NOMO-1 treated with dmso at 0.1 percent for 144 hours (cell line): Measurements from ENCODE around the gene MAPK8IP2.

ENCODE experiments used
- DNase-seq: peaks from one replicate; lab custom pipeline; 2025; ENCODE audit not compliant: unreplicated experiment; lab: John Stamatoyannopoulos, UW

MAPK8IP2 gene

DNA sequence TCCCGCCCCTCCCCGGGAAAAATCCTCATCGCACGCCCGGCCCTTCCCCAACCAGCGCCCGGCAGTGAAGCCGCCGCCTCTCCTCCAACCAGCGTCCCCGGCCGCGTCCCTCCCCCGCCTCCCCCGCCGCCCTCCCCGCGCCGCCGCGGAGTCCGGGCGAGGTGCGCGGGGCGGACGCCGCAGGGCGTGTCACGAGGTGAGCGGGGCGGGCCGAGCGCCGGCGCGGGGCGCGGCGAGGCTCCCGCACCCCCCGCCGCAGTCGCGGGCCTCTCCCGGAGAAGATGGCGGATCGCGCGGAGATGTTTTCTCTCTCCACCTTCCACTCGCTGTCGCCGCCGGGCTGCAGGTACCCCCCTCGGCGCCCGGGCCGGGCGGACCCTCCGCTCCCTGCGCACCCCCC, at the start of gene MAPK8IP2:
TSS of gene MAPK8IP2 (plus strand) at position 256 of the 400 bp plus-strand sequence. CDS start at position 282, 26 bp downstream.
- no peak for DNase-seq

DNA sequence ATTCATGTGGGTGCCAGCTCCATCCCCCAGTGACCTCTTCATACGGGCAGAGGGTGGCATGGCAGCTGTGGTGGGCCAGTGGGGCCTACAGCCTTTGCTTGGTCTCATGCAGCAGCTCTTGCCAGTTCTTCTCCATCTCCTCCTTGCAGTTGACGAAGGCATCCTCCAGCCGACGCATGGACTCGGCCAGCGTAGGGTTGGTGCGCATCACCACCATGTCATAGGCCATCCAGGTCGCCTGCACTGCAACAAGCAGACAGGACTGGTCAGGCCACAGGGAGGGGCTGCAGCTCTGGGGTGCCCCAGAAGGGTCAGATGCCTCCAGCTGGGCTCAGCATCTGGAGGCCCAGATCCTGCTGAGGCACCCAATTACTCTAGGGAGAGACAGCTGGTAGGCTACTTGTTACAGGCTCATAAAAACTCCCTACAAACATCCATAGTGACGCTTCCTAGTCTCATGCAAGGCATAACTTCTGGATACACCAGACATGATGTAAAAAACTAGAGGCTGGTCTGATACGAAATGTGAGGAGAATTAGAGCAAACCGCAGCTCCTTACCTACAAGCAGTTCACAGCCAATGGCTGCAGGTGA, 49.3 kb upstream of the MAPK8IP2 start:
- no peak for DNase-seq

DNA sequence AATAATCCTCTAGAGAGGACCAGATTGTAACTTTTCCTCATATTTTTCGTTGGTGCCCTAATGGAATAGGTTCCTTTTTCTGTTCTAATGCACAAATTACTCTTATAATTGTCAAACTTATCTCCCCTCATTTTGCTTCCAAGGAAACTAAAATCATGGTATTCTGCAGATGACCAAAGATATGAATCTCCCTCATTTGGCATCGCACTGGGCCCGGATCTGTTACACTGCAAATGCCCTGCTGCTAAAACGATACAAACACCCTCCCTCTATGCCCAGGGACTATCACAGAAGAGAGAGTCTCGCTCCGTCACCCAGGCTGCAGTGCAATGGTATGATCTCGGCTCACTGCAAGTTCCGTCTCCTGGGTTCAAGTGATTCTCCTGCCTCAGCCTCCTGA, 47.3 kb upstream of the MAPK8IP2 start:
- no peak for DNase-seq

DNA sequence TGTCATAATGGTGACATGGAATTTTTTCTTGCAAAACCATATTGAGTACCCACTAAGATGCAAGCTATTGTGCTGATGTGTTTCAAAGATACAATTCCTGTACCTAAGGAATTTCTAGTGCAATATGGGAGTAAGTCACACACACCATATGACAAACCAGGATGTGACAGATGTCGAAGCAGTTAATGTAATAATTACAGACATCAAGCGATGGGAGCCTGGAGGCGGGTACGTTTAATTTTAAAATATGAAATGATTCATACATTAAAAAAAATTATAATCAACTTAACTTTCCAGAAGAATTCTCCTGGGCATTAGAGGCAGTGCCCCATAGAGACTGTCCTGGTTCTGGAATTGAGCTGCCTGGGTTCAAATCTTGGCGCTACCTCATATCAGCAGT, 43.9 kb upstream of the MAPK8IP2 start:
- DNase-seq: no peak

DNA sequence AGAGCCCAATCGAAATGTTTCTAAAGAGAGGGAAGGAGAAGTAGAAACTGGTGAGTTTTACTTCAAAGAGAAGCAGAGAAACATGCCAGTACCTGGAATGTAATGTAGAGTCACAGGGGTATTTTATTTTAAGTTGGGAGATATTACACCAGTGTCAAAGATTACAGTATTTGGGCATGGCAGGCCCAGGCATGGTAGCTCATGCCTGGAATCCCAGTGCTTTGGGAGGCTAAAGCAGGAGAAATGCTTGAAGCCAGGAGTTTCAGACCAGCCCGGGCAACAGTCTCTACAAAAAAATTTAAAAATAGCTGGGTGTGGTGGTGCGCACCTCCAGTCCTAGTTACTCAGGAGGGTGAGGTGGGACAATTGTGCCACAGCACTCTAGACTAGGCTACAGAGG, 40.6 kb upstream of the MAPK8IP2 start:
- no peak for DNase-seq

DNA sequence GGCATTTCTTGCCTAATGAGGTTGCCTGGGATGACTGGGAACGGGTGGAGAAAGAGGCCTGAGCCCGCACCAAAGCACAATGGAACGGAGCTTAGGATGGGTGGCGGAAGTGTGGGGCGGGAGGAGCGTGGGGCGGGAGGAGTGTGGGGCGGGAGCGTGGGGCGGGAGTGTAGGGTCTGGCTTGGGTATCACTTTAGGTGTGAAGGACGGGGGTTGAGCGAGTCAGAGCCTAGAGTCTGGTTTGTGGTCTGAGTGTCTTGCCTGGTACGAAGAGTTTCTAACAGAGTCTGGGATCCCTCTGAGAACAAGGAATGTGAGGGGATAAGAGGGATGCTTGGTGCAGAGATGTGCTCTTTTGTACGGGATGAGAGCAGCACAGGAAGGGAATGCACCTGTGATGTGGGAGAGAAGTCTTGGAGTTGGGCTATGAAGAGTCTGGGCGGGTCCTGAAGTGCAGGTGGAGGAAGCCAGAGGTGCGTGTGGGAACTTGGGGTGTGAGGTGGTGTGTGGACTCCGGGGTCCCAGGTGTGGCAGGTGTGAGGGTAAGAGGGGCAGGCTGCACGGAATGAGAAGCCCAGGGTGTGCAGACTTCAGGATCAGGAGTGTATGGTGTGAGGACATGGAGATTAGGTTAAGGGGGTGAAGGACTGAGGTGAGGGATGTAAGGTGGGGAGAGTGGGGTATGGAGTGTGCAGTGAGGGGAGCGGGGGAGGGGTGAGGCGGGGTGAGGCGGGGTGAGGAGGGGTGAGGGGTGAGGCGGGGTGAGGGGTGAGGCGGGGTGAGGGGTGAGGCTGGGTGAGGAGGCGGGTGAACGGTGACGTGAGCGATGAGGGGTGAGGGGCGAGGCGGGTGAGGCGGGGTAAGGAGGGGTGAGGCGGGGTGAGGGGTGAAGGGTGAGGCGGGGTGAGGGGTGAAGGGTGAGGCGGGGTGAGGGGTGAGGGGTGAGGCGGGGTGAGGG, 38.9 kb upstream of the MAPK8IP2 start:
- no peak for DNase-seq

DNA sequence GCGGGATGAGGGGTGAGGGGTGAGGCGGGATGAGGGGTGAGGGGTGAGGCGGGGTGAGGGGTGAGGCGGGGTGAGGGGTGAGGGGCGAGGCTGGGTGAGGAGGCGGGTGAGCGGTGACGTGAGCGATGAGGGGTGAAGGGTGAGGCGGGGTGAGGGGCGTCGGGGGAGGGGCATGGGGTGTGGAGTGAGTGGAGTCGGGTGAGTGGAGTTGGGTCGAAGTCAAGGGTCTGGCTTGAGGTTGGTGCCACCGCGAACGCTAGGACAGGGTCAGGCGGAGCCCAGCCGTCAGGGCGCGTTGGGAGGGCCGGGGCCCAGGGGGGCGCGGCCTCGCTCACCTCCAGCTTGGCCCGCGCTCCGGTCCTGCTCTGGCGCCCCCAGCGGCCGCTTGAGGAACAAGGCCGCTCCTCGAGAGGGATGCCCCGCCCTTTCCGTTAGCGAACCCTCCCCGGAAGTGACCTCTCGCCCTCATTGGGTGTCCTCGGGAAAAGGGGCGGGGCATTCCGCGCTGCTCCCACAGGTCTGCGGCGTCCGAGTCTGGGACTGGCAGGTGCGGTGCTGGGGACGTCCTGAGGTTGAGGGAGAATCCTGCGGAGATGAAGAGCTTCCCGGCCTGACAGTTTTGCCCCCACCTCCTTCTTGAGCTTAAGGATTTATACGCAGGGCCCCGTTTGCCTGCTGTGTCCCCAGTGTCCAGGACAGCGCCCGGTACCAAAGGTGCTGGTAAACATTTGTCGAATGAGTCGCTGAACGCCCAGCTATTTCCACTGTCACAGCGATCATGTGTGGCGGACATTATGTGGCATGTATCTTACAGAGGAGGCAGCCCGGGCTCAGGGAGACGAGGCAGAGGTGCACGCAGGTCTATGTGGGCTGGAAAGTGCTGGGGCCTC, 37.8 kb upstream of the MAPK8IP2 start, which contains the start of gene SYCE3:
TSS of gene SYCE3 (minus strand) at position 397 of the 890 bp plus-strand sequence. CDS start 6,514 bp downstream, outside the sequence.
- peak; percentile 93 for DNase-seq

DNA sequence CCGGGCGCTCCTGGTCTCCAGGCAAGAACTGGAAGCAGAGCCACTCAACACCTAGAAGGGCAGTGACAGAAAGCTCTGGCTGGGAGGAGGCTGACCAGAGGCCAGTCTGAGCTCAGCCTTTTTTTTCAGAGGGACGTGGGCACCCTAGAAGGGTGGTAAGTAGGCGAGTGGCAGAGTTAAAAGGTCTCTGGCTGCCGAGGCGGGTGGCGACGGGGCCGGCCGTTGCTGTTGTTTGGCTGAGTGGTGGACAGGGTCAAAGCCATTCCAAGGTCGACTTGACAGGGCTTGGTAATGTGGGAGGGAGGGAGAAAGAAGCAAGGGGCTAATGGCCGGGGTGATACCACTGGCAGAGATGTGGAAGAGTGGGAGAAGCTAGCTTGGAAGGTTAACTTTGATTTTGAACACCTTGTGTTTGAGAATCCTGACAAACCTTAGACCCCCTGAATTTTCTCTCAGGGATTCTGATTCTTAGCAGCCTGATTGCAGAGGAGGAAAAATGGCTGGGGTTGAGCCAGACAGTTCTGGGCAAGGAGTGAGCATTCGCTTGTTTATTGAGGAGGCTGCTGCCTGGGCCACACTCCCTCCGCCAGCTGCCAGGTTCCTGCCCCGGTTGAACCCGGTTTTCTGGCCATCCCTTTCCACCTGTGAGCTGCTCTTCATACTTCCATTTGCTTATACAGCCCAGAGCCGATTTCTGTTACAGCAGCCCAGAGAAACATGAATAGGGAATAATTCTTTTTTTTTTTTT, 37.0 kb upstream of the MAPK8IP2 start:
- no peak for DNase-seq

DNA sequence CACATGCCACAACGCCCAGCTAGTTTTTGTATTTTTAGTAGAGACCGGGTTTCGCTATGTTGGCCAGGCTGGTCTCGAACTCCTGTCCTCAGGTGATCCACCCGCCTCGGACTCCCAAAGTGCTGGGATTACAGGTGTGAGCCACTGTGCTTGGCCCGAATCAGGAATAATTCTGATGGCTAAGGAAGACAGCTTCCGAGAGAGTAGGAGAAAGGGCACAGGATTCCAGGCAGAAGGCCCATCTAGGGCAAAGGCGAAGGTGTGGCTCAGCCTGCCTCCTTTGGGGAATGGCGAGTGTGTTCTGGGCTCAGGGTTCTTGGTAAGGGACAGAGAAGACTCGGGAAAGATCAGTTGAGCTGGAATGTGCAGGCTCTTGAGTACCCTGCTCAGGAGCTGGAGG, 36.3 kb upstream of the MAPK8IP2 start:
- DNase-seq: no peak

DNA sequence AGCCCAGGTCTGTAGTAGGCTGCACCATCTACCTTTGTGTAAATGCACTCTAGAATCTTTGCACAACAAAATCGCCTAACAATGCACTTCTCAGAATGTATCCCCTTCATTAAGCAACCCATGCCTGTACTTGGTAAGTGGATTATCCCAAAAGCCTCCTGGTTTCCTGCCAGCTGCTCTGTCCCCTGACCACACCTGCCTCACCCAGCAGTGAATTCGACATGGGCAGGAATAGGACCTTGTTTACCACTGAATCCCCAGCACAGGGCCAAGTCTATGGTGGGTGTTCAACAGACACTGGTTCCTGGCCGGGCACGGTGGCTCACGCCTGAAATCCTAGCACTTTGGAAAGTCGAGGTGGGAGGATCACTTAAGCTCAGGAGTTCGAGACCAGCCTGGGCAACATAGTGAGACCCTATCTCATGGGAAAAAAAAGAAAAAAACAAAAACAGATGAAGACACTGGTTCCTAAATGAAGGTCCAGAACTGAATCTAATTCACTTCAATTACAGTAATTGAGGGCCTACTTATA, 32.8 kb upstream of the MAPK8IP2 start:
- DNase-seq: no peak

DNA sequence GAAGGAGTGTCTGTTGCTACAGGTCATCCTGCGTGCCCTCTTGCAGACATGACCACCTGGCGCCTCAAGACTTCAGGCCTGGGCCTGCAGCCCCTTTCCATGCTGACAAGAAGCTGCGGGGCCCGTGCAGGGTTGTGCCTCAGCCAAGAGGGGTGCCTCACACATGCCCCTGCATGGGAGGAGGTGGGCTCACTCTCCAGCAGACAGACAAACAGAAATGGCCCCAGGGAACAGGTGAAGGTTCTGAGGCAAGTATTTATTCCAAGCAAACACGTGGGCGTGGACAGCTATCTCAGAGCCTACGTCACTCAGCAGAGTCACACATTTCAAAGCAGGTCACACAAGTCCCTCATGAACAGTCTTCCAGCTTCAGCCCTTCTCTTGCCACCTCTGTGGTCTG, 32.0 kb upstream of the MAPK8IP2 start:
- DNase-seq: no peak

DNA sequence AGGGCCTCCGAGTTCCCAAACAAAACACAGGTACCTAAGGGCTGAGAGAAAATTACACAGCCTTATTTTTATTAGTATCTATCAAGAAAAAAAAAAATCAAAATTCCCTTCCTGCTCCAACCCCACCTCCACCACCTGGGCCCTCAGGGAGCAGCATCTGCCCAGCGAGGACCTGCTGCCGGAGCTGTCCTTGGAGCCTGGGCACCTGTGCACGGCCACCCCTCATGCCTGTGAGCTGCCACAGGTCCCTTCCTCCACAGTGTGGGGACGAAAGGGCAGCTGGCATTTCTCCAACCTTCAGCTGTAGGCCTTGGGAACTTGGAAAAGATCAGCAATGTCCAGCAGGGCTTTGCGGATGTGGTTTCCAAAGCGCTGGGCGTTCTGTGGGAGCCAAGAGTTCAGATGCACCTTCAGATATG, 31.5 kb upstream of the MAPK8IP2 start:
- no peak for DNase-seq

DNA sequence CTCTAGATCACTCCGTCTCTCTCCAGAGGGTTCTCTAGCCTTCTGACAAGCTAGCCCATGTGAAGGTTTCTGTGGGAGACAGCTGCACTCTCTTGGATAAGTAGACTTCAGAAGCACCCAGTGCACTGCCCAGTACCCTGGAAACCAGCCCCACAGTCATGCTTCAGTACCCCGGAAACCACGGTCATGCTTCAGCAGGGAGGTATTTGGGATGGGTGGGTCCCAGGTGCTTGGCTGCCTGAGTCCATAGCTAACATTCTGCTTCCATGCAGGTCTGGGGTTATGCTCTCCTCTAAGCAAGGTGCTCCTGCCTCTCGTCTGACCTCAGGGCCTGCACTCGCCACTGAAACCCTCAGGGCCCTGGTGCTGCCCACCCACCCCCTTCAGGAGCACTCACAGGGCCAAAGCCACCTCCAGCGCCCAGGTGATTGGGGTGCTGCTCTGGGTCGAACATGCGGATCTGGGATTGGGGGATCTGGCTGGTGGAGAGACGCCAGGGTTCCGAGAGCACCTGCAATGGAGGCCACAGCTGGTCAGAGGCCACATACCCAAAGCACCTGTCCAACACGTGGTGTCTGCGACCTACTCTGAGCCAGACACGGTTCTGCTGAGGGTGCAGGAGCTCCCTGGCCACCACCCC, 30.6 kb upstream of the MAPK8IP2 start:
- DNase-seq: no peak

DNA sequence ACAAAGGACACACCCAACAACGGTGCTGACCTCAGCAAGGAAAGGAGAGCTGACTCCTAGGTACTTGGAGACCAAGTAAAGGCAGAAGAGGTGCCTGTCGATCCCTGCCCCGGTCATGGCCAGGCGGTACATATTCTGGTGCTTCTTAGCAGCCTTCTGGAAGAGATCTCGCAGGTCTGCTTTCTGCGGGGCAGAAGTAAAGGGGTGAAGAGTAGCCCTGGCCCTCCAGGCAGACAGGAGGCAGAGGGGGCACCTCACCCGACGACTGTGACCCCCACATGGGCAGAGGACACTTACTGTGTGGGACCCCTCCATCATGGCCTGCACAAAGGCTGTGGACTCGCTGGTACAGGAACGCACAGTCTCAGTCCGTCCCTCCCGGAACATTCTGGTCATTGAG, 29.7 kb upstream of the MAPK8IP2 start:
- no peak for DNase-seq

DNA sequence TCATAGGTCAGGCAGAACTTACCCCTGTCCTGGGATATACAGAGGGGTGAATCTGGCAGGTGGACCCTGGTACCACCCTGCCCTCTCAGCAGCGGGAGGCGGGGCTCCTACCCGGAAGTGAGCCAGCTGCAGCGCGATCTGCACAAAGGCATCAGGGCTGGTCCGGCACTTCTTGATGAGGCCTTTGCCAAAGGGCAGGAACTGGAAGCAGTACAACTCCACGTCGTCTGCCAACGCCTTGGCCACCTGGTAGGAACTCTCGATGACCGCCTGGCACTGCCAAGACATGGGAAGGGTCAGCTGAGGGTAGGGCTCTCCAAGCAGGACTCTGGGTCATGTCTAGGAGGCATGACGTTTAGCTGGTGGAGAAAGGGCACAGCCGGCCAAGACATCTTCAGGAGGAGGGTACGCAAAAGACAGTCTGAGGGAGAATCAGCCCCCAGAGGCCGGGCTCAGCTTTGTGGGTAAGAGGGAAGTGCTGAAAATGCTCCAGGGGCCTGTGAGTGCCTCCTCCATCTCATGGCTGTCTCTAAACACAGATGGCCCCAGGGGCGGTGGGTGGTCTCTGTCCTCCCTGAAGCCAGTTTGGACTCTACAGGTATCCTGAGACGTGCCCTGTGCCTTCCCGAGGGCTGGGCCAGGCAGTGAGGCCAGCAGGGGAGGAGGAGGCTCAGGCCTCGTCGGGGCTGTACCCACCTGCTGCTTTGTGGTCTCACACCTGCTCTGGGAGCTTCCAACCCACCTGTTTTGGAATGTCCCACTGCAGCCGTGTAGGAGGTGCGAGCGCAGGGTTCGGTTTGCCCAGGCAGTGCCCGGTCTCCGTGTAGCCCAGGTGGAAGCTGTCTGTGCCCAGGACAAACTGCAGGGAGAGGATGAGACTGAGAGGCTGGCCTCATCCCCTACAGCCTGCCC, 29.1 kb upstream of the MAPK8IP2 start:
- no peak for DNase-seq

DNA sequence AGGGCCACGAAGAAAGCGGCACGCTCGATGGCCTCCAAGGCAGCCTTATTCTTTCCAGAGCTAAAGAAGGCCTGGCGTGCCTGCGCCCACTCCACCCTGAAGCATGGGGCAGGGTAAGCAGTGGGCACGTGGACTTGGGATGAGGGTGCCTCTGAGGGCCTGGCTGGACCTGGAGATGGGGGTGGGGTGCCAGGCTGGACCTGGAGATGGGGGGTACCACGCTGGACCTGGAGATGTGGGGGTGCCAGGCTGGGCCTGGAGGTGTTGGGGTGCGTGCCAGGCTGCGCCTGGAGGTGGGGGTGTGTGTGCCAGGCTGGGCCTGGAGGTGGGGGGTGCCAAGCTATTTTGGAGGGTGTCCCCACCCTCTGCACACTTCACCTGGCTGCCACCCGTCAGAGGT, 27.6 kb upstream of the MAPK8IP2 start:
- no peak for DNase-seq

DNA sequence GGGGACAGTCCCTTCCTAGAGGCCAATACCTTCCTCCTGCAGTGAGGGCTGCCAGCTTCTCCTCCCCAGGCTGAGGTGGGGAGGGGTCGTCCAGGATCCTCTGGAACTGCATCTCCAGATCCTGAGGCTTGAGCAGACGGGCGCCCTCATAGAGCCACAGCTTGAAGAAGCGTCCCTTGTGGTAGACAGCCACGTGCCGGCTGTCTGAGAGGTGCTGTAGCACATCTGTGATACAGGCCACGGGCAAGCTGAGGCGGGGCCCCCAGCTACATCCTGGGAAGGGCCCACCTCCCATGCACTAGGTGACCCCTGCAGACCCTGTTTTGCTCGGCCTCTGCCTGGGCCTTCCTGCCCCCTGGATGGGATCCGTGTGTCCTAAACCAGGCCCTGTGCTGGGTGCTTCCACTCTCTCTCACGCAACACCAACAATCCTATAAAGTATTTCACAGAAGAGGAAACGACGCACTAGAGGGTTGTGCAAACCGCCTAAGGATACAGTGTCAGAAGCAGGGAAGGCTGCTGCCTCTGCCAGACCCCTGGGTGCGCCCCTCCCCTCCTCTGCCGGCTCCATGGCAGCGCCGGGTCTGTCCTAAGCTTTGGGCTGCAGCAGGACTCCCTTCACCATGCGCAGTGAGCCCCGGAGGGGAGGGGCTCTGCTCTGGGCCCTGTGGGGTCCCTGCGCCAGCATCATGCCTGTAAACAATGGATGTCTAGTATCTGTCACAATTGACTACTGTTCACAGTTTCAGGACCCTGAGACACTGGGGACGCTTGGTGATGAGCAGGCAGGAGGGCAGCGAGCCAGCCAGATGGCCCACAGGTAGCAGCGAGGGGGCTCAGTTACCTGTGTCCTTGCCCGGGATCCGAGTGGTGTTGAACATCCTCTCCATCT, 26.9 kb upstream of the MAPK8IP2 start:
- DNase-seq: no peak

DNA sequence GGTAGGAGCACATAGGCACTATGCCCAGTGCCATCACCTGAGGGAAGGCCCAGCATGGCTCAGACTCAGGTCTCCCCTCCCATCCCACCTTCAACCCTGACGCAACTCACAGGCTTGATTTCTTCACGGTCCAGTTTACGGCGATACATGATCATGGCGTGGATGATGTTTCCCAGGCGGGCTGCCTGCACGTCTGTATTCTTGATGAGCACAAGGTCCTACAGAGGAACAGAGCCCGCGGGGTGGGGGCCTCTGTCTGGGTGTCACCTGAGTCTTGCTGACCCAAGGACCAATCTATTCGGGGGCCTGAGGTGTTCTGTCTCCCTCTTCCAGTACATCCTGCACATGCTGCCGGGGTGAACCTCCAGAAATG, 26.2 kb upstream of the MAPK8IP2 start:
- DNase-seq: no peak
